Ishikawa (cell line): ENCODE measurements around the gene SAMD3.

Source experiments
- CEBPB ChIP-seq: IDR thresholded peaks from 2 replicates; pipeline ENCODE4 v1.6.1; 2012
- EP300 ChIP-seq: IDR thresholded peaks from 2 replicates; pipeline ENCODE4 v1.6.1; 2012; ENCODE audit warnings: borderline replicate concordance
- MAX ChIP-seq: IDR thresholded peaks from 2 replicates; pipeline ENCODE4 v1.6.1; 2012
- NFIC ChIP-seq: IDR thresholded peaks from 2 replicates; pipeline ENCODE4 v1.6.1; 2012
- RAD21 ChIP-seq: IDR thresholded peaks from 2 replicates; pipeline ENCODE4 v1.6.1; 2012; ENCODE audit warnings: low read depth
- TAF1 ChIP-seq: IDR thresholded peaks from 2 replicates; pipeline ENCODE4 v1.6.1; 2012; ENCODE audit warnings: low read depth, mild to moderate bottlenecking
- TEAD4 ChIP-seq: IDR thresholded peaks from 2 replicates; pipeline ENCODE4 v1.6.1; 2012
- TF ChIP-seq, protein P1 (sequence below): IDR thresholded peaks from 2 replicates; pipeline ENCODE4 v1.6.1; 2012; ENCODE audit warnings: low read depth, mild to moderate bottlenecking

- TF ChIP-seq TAF1 (no peak), RAD21 (no peak), MAX (no peak), CEBPB (no peak), TEAD4 (no peak), NFIC (no peak), EP300 (no peak)
- TF ChIP-seq, protein P1, sequence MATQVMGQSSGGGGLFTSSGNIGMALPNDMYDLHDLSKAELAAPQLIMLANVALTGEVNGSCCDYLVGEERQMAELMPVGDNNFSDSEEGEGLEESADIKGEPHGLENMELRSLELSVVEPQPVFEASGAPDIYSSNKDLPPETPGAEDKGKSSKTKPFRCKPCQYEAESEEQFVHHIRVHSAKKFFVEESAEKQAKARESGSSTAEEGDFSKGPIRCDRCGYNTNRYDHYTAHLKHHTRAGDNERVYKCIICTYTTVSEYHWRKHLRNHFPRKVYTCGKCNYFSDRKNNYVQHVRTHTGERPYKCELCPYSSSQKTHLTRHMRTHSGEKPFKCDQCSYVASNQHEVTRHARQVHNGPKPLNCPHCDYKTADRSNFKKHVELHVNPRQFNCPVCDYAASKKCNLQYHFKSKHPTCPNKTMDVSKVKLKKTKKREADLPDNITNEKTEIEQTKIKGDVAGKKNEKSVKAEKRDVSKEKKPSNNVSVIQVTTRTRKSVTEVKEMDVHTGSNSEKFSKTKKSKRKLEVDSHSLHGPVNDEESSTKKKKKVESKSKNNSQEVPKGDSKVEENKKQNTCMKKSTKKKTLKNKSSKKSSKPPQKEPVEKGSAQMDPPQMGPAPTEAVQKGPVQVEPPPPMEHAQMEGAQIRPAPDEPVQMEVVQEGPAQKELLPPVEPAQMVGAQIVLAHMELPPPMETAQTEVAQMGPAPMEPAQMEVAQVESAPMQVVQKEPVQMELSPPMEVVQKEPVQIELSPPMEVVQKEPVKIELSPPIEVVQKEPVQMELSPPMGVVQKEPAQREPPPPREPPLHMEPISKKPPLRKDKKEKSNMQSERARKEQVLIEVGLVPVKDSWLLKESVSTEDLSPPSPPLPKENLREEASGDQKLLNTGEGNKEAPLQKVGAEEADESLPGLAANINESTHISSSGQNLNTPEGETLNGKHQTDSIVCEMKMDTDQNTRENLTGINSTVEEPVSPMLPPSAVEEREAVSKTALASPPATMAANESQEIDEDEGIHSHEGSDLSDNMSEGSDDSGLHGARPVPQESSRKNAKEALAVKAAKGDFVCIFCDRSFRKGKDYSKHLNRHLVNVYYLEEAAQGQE, result no peak
Observed at GRCh38 chr6:130200020-130200419, 22.7 kb downstream of the SAMD3 start.
